H1 (cell line): ENCODE data around the gene EDN1. TPM values are rescaled to one million over a fixed set of nuclear protein-coding genes. Genes with fewer than 3 reads are reported as not detected.
A peak's percentile ranks its signal among the peaks of the same experiment; 100 is the strongest.

Experiments used
- CTCF ChIA-PET: fragments of 300-600 bp; sonication (Branson Sonifier 250); formaldehyde crosslinking; loops from one replicate; lab custom pipeline; 2021; ENCODE audit not compliant: partially characterized antibody; lab: Charles Lee
- POLR2A ChIA-PET: fragments of 300-600 bp; sonication (Branson Sonifier 250); formaldehyde crosslinking; loops from one replicate; lab custom pipeline; 2021; ENCODE audit warnings: inconsistent platforms; ENCODE audit not compliant: partially characterized antibody; lab: Charles Lee
- DNase-seq, 2 experiments: peaks; one replicate each; pipeline versions ENCODE4 v3.0.0 to v3.0.0-alpha.2; 2010 to 2022; ENCODE audit warnings: low spot score in 2 of 2, low read depth in 1 of 2, mixed read lengths in 1 of 2
- FAIRE-seq: peaks from 2 replicates; lab custom pipeline; 2011; peaks lifted over from hg19 to GRCh38; lab: Jason Lieb, UNC
- H2AFZ ChIP-seq: 2 replicates; pipeline ENCODE4 v1.8.1; 2012; ENCODE audit warnings: low read length, inconsistent platforms
- H2AK5ac ChIP-seq: 2 replicates; pipeline ENCODE4 v1.6.1; 2013; ENCODE audit warnings: low read depth, low read length
- H2BK120ac ChIP-seq: replicated peaks from 2 replicates; pipeline ENCODE3; 2013; ENCODE audit warnings: low read depth, low read length, inconsistent platforms
- H2BK12ac ChIP-seq: 2 replicates; pipeline ENCODE4 v1.6.1; 2013; ENCODE audit warnings: low read depth, low read length
- H2BK15ac ChIP-seq: 2 replicates; pipeline ENCODE4 v1.6.1; 2013; ENCODE audit warnings: low read length
- H2BK20ac ChIP-seq: 2 replicates; pipeline ENCODE4 v1.6.1; 2013; ENCODE audit warnings: low read length
- H2BK5ac ChIP-seq: 2 replicates; pipeline ENCODE4 v1.6.1; 2013; ENCODE audit warnings: low read depth, low read length
- H3K14ac ChIP-seq: 2 replicates; pipeline ENCODE4 v1.6.1; 2013; ENCODE audit warnings: inconsistent platforms; ENCODE audit not compliant: insufficient read length
- H3K18ac ChIP-seq: 2 replicates; pipeline ENCODE4 v1.6.1; 2013; ENCODE audit warnings: low read length; ENCODE audit errors: extremely low read depth
- H3K23ac ChIP-seq: 2 replicates; pipeline ENCODE4 v1.6.1; 2013; ENCODE audit warnings: inconsistent platforms; ENCODE audit not compliant: insufficient read length
- H3K23me2 ChIP-seq: 2 replicates; pipeline ENCODE4 v1.6.1; 2013; ENCODE audit warnings: low read depth, low read length
- H3K27ac ChIP-seq: 2 replicates; pipeline ENCODE4 v1.6.1; 2011; ENCODE audit warnings: low read depth, low read length, inconsistent platforms
- H3K27me3 ChIP-seq, 4 experiments: replicated peaks in 1 of 4; 1 replicate in 1 of 4; 2 replicates in 3 of 4; pipeline versions ENCODE4 v1.6.1 to v1.8.1; 2011 to 2013; ENCODE audit warnings: low read length in 3 of 4, mild to moderate bottlenecking in 3 of 4, inconsistent platforms in 2 of 4, mixed read lengths in 2 of 4, moderate library complexity in 1 of 4; ENCODE audit not compliant: control insufficient read depth in 3 of 4, insufficient read depth in 3 of 4; ENCODE audit errors: extremely low read depth in 1 of 4
- H3K36me3 ChIP-seq, 4 experiments: 2 replicates each; pipeline versions ENCODE4 v1.6.1 to v1.8.1; 2011 to 2013; ENCODE audit warnings: mild to moderate bottlenecking in 4 of 4, low read length in 3 of 4, moderate library complexity in 2 of 4, control low read depth in 1 of 4, inconsistent platforms in 1 of 4; ENCODE audit not compliant: insufficient read depth in 4 of 4, control insufficient read depth in 2 of 4
- H3K4ac ChIP-seq: replicated peaks from 2 replicates; pipeline ENCODE3; 2013; ENCODE audit warnings: low read length, low read depth, mixed read lengths, inconsistent platforms; ENCODE audit not compliant: insufficient read length
- H3K4me1 ChIP-seq, 4 experiments: replicated peaks in 1 of 4; 1 replicate in 1 of 4; 2 replicates in 3 of 4; pipeline versions ENCODE4 v1.6.1 to v1.8.1; 2011 to 2013; ENCODE audit warnings: low read length in 3 of 4, inconsistent platforms in 2 of 4, mixed read lengths in 1 of 4; ENCODE audit not compliant: insufficient read depth in 4 of 4, control insufficient read depth in 3 of 4
- H3K4me2 ChIP-seq, 2 experiments: 2 replicates each; pipeline versions ENCODE4 v1.6.1 to v1.8.1; 2011 to 2013; ENCODE audit warnings: low read depth in 2 of 2, low read length in 2 of 2, control low read depth in 1 of 2, inconsistent platforms in 1 of 2, mild to moderate bottlenecking in 1 of 2; ENCODE audit not compliant: insufficient read depth in 1 of 2
- H3K4me3 ChIP-seq, 4 experiments: fragments of 200-600, 300-600 bp in 1 of 4; sonication (generic), shearing (Covaris generic), sonication (Bioruptor Twin) in 1 of 4; 2 replicates each; pipeline versions ENCODE4 v1.5.1 to v1.8.1; 2011 to 2016; ENCODE audit warnings: low read length in 4 of 4, low read depth in 3 of 4, control low read depth in 2 of 4, inconsistent platforms in 2 of 4, mild to moderate bottlenecking in 2 of 4, mixed read lengths in 1 of 4, moderate library complexity in 1 of 4; ENCODE audit not compliant: insufficient read depth in 2 of 4; ENCODE audit errors: extremely low read depth in 1 of 4
- H3K56ac ChIP-seq: replicated peaks from 2 replicates; pipeline ENCODE3; 2013; ENCODE audit warnings: low read depth, mild to moderate bottlenecking, mixed read lengths, low read length, inconsistent platforms; ENCODE audit not compliant: insufficient read length
- H3K79me1 ChIP-seq: 2 replicates; pipeline ENCODE4 v1.6.1; 2013; ENCODE audit warnings: low read depth, low read length, control low read depth
- H3K79me2 ChIP-seq, 2 experiments: 2 replicates each; pipeline versions ENCODE4 v1.6.1 to v1.8.1; 2012 to 2013; ENCODE audit warnings: low read length in 2 of 2, mild to moderate bottlenecking in 2 of 2, inconsistent platforms in 1 of 2; ENCODE audit not compliant: insufficient read depth in 2 of 2, control insufficient read depth in 1 of 2
- H3K9ac ChIP-seq, 4 experiments: replicated peaks in 1 of 4; 1 replicate in 1 of 4; 2 replicates in 3 of 4; pipeline versions ENCODE4 v1.6.1 to v1.8.1; 2011 to 2013; ENCODE audit warnings: low read depth in 3 of 4, low read length in 3 of 4, control low read depth in 2 of 4, mild to moderate bottlenecking in 2 of 4, moderate library complexity in 2 of 4, inconsistent platforms in 1 of 4; ENCODE audit errors: extremely low read depth in 1 of 4
- H3K9me3 ChIP-seq, 2 experiments: 2 replicates each; pipeline versions ENCODE4 v1.6.1 to v1.8.1; 2012 to 2013; ENCODE audit warnings: mild to moderate bottlenecking in 2 of 2, moderate library complexity in 2 of 2, control low read depth in 1 of 2, inconsistent platforms in 1 of 2, low read depth in 1 of 2, low read length in 1 of 2, mixed read lengths in 1 of 2; ENCODE audit not compliant: insufficient read depth in 2 of 2
- H4K20me1 ChIP-seq, 2 experiments: replicated peaks in 1 of 2; 2 replicates each; pipeline versions ENCODE3 to v1.8.1; 2011 to 2013; ENCODE audit warnings: inconsistent platforms in 2 of 2, low read length in 2 of 2, mild to moderate bottlenecking in 1 of 2; ENCODE audit not compliant: insufficient read depth in 2 of 2, control insufficient read depth in 1 of 2
- H4K5ac ChIP-seq: 2 replicates; pipeline ENCODE4 v1.6.1; 2013; ENCODE audit warnings: low read length, low read depth, mixed read lengths, inconsistent platforms; ENCODE audit not compliant: insufficient read length
- H4K8ac ChIP-seq: 2 replicates; pipeline ENCODE4 v1.8.0; 2013; ENCODE audit warnings: mild to moderate bottlenecking, moderate library complexity, low read length, inconsistent platforms; ENCODE audit not compliant: insufficient read depth; ENCODE audit errors: extremely low read depth
- H4K91ac ChIP-seq: replicated peaks from 2 replicates; pipeline ENCODE3; 2013; ENCODE audit warnings: low read length, mixed read lengths, inconsistent platforms; ENCODE audit not compliant: insufficient read length
- CEBPB ChIP-seq: IDR thresholded peaks from 2 replicates; pipeline ENCODE4 v1.6.1; 2012; ENCODE audit warnings: low read depth, low read length
- GABPA ChIP-seq: IDR thresholded peaks from 2 replicates; pipeline ENCODE4 v1.6.1; 2011; ENCODE audit warnings: mild to moderate bottlenecking, low read length, moderate library complexity, borderline replicate concordance; ENCODE audit not compliant: insufficient read depth
- WGBS, 2 experiments: shearing (Covaris generic) in 1 of 2; methylation state at CpG; one replicate each; pipeline versions ENCODE4 v1.1.6 to v1.1.7; 2013 to 2015; ENCODE audit warnings: low lambda C conversion rate in 2 of 2, mixed read lengths in 2 of 2, inconsistent platforms in 1 of 2, low coverage in 1 of 2, missing lambda C conversion rate in 1 of 2; ENCODE audit not compliant: insufficient replicate concordance in 2 of 2, insufficient coverage in 1 of 2, insufficient read length in 1 of 2; ENCODE audit errors: extremely low coverage in 1 of 2, missing lambda C conversion rate in 1 of 2; 5-methylcytosine and 5-hydroxymethylcytosine counted together
- polyA plus RNA-seq, 7 experiments: library from polyadenylated mRNA; depleted of rRNA in 3 of 7; stranded (reverse) in 5 of 7; unstranded in 2 of 7; fragments of >200 nt in 5 of 7; fragments of 200-250 nt in 2 of 7; gene quantifications; 1 replicate in 5 of 7; 2 replicates in 1 of 7; 4 replicates in 1 of 7; pipeline versions ENCODE4 v1.2.1 to v1.2.3, GENCODE V29; 2011 to 2013; ENCODE audit warnings: missing spikeins in 2 of 7, mixed read lengths in 2 of 7
- total RNA-seq: library from RNA; stranded (reverse); fragmentation: NEBNext Ultra II Directional; extraction: Animal tissue kit (Norgen Biotek cat#: 25700); gene quantifications from 2 replicates; pipeline ENCODE4 v1.2.1, GENCODE V29; 2021

Gene EDN1
- total and polyA plus RNA-seq, 2 of the 8 experiments (the other 6 are each of a cell fraction or from before 2014, with no cell fraction given): 0.23 to 1.1 TPM

GRCh38 chr6:12258191-12258590 is 32.0 kb upstream of the EDN1 start:
- no peak overlapping the region for H2BK120ac ChIP-seq
- H3K79me1 ChIP-seq: no peaks in the 10 kb centered on the region
- H2BK15ac ChIP-seq: no peak overlapping the region
- H4K5ac ChIP-seq: no peak overlapping the region
- no peak overlapping the region for H3K4me2 ChIP-seq
- H2BK5ac ChIP-seq: no peak overlapping the region
- ChIA-PET POLR2A (no interaction called here), CTCF (interaction anchor here (0.6 to 3.2 kb wide), 2 partner anchors 12 to 13 kb away, joined by 4 to 9 read pairs; no protein-coding TSS in a partner anchor)
- H3K4ac ChIP-seq: no peak overlapping the region
- no peaks in the 10 kb centered on the region for H3K23me2 ChIP-seq
- no peak overlapping the region for H4K8ac ChIP-seq
- H2AFZ ChIP-seq: no peak overlapping the region
- no peak overlapping the region for H3K27ac ChIP-seq
- DNase-seq: no peak
- no peaks in the 10 kb centered on the region for H4K20me1 ChIP-seq
- H2AK5ac ChIP-seq: no peak overlapping the region
- no peak overlapping the region for H4K91ac ChIP-seq
- H2BK20ac ChIP-seq: no peak overlapping the region
- H3K4me1 ChIP-seq: no peaks in the 10 kb centered on the region
- FAIRE-seq: no peak
- H3K14ac ChIP-seq: no peak overlapping the region
- TF ChIP-seq GABPA (no peak), CEBPB (0 out of 2 replicates have a peak, but pooled peaks have one; percentile 29)
- no peak overlapping the region for H3K23ac ChIP-seq
- H3K18ac ChIP-seq: no peak overlapping the region
- WGBS, 2 experiments: 97% methylated on average over 5 of the region's 6 CpGs; no CpG with 5 or more reads in 1 of the 2 experiments
- H3K56ac ChIP-seq: no peak overlapping the region
- no peak overlapping the region for H3K4me3 ChIP-seq
- H3K9me3 ChIP-seq: no peaks in the 10 kb centered on the region
- H3K36me3 ChIP-seq: no peaks in the 10 kb centered on the region
- H3K9ac ChIP-seq: no peak overlapping the region
- H3K27me3 ChIP-seq: no peaks in the 10 kb centered on the region
- H3K79me2 ChIP-seq: no peaks in the 10 kb centered on the region
- no peak overlapping the region for H2BK12ac ChIP-seq
